Liver (tissue), 3 donors: ENCODE measurements around the gene SYT2.

Source experiments
- CTCF ChIP-seq: fragments of 150-350 bp; IDR thresholded peaks from 2 replicates; pipeline ENCODE4 v1.5.1; 2017; ENCODE audit warnings: improper control_type of control experiment, low read depth, low read length; ENCODE audit not compliant: missing input control
- GABPA ChIP-seq, 2 donors: IDR thresholded peaks in 1 of 2; conservative IDR thresholded peaks in 1 of 2; 2 replicates each; pipeline ENCODE4 v1.6.1; 2016; ENCODE audit warnings: antibody characterized with exemption in 2 of 2, mild to moderate bottlenecking in 1 of 2, moderate library complexity in 1 of 2
- HNF4G ChIP-seq: IDR thresholded peaks from 2 replicates; pipeline ENCODE4 v1.6.1; 2016; ENCODE audit warnings: antibody characterized with exemption
- JUND ChIP-seq, 2 donors: IDR thresholded peaks; 2 replicates each; pipeline ENCODE4 v1.6.1; 2016; ENCODE audit warnings: antibody characterized with exemption in 2 of 2
- RAD21 ChIP-seq, 2 donors: IDR thresholded peaks; 2 replicates each; pipeline ENCODE4 v1.6.1; 2016; ENCODE audit warnings: antibody characterized with exemption in 2 of 2, mild to moderate bottlenecking in 2 of 2
- RXRA ChIP-seq, 2 donors: IDR thresholded peaks; 2 replicates each; pipeline ENCODE4 v1.6.1; 2017 to 2018; ENCODE audit warnings: antibody characterized with exemption in 2 of 2, mild to moderate bottlenecking in 1 of 2
- SP1 ChIP-seq: IDR thresholded peaks from 2 replicates; pipeline ENCODE4 v1.6.1; 2018; ENCODE audit warnings: antibody characterized with exemption, mild to moderate bottlenecking
- TAF1 ChIP-seq: conservative IDR thresholded peaks from 2 replicates; pipeline ENCODE4 v1.6.1; 2016; ENCODE audit warnings: antibody characterized with exemption, mild to moderate bottlenecking
- YY1 ChIP-seq: IDR thresholded peaks from 2 replicates; pipeline ENCODE4 v1.6.1; 2016; ENCODE audit warnings: antibody characterized with exemption, mild to moderate bottlenecking
- TF ChIP-seq, protein P1 (sequence below): IDR thresholded peaks from 2 replicates; pipeline ENCODE4 v1.6.1; 2016; ENCODE audit warnings: antibody characterized with exemption
- TF ChIP-seq, protein P2 (sequence below): IDR thresholded peaks from 2 replicates; pipeline ENCODE4 v1.6.1; 2016; ENCODE audit warnings: antibody characterized with exemption, mild to moderate bottlenecking
- TF ChIP-seq, protein P3 (sequence below): IDR thresholded peaks from 2 replicates; pipeline ENCODE4 v1.6.1; 2016; ENCODE audit warnings: antibody characterized with exemption
- donor health status: healthy.
- donor health status: healthy.

DNA sequence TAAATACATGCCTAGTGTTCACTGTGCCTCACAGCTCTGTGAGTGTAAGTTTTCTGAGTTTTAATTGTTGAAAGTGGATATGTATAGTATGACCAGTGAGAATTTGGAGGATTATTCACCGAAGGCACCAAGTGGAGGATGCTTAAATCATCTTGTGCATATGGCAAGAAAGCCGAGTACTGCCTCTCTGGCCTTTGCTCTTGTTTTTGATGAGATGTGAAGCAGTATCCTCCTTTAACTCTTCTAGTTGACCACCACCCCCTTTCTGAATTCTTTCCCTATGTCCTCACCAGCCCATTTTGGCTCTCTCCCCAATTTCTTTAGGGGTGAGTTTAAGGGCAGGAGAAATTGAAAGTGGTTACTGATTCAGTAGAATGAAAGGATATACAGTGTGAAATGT lies 130.4 kb downstream of the SYT2 start:
- no peak for TF ChIP-seq YY1
- TF ChIP-seq CTCF, result no peak
- TF ChIP-seq JUND (IDR thresholded peaks at IDR 0.05), result no peak
- TF ChIP-seq, protein P1, sequence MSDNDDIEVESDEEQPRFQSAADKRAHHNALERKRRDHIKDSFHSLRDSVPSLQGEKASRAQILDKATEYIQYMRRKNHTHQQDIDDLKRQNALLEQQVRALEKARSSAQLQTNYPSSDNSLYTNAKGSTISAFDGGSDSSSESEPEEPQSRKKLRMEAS, result no peak
- no peak for TF ChIP-seq TAF1
- TF ChIP-seq, protein P2, sequence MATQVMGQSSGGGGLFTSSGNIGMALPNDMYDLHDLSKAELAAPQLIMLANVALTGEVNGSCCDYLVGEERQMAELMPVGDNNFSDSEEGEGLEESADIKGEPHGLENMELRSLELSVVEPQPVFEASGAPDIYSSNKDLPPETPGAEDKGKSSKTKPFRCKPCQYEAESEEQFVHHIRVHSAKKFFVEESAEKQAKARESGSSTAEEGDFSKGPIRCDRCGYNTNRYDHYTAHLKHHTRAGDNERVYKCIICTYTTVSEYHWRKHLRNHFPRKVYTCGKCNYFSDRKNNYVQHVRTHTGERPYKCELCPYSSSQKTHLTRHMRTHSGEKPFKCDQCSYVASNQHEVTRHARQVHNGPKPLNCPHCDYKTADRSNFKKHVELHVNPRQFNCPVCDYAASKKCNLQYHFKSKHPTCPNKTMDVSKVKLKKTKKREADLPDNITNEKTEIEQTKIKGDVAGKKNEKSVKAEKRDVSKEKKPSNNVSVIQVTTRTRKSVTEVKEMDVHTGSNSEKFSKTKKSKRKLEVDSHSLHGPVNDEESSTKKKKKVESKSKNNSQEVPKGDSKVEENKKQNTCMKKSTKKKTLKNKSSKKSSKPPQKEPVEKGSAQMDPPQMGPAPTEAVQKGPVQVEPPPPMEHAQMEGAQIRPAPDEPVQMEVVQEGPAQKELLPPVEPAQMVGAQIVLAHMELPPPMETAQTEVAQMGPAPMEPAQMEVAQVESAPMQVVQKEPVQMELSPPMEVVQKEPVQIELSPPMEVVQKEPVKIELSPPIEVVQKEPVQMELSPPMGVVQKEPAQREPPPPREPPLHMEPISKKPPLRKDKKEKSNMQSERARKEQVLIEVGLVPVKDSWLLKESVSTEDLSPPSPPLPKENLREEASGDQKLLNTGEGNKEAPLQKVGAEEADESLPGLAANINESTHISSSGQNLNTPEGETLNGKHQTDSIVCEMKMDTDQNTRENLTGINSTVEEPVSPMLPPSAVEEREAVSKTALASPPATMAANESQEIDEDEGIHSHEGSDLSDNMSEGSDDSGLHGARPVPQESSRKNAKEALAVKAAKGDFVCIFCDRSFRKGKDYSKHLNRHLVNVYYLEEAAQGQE, result no peak
- no peak for TF ChIP-seq SP1
- no peak for TF ChIP-seq RAD21 (IDR thresholded peaks at IDR 0.05)
- TF ChIP-seq HNF4G, result no peak
- TF ChIP-seq GABPA (IDR thresholded peaks at IDR 0.05 in 1 of 2, conservative IDR thresholded peaks at IDR 0.05 in 1 of 2), result no peak
- peak in 1 of 2 donors; percentile 38 for TF ChIP-seq RXRA (IDR thresholded peaks at IDR 0.05)
- TF ChIP-seq, protein P3, sequence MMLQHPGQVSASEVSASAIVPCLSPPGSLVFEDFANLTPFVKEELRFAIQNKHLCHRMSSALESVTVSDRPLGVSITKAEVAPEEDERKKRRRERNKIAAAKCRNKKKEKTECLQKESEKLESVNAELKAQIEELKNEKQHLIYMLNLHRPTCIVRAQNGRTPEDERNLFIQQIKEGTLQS, result no peak
